NCI-H1048 (cell line): ENCODE data around the gene VPS54.
"Not testable (repeated sequence)": the region's sequence is repeated elsewhere in the genome, so short reads cannot be mapped to it uniquely, and the experiment has no call there.

Experiments used
- DNase-seq: peaks from one replicate; lab custom pipeline; 2025; lab: John Stamatoyannopoulos, UW

Gene VPS54

DNA sequence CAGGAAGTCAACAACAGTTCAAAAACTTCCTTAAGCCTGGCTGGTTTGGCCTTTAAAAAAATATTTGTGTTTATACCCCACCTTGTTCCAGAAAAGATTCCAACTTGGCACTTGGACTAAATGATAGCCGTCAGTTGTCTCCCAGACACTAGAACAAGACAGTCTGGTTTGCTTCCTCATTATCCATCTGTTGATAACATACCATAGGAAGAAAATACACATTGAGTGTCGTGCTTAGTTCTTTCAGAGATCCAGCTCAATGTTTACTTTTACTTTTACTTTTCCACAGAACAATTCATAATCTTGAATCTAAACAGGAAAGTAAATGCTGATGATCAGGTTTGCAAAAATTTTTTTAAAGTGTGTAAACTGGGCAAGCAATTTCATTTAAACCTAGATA is 2.4 kb upstream of the VPS54 start:
- DNase-seq = no peak

- DNase-seq = no peak
Observed at GRCh38 chr2:64019975-64020528, 824 bp upstream of the VPS54 start.

GRCh38 chr2:64018701-64019082 is 536 bp downstream of the VPS54 start:
- DNase-seq = no peak

DNA sequence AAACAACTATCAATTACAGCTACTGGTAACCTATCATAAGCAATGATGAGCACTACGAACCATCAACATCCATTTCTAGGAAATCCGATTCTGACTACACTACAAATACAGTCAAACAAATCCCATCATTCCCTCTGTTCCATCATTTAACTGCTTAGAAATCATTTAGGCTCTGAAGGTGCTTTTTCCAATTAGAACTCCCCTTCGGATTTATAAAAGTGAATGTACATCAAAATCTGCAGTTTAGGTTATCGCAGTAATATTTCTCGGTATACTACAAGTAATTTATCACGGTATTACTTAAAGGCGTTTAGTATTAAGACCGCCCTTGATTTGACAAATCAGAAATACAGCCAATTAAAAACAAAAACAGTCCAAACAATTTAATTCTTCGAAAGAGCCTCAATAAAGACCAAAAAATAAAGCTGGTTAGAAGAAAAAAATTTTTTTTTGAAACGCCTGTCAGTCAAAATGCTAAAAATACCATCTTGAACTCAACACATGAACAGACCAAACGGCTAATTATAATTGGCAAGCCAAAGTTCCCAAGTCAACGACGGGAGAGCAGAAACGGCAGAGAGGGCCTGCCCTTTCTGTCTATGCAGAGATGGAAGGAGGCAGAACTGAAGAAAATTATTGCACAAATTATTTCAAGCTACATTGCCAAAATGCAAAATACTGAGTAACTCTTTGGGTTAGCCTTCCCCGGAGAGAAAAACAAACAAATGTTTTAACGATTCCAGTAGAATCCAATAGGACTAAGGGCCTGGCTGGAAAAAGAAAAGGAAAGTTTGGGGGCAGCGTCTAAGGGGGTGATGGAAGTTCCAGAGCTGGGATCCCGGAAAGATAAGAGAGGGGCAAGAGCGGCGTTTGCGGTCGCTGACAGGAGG is 1.2 kb downstream of the VPS54 start:
- no peak for DNase-seq

DNA sequence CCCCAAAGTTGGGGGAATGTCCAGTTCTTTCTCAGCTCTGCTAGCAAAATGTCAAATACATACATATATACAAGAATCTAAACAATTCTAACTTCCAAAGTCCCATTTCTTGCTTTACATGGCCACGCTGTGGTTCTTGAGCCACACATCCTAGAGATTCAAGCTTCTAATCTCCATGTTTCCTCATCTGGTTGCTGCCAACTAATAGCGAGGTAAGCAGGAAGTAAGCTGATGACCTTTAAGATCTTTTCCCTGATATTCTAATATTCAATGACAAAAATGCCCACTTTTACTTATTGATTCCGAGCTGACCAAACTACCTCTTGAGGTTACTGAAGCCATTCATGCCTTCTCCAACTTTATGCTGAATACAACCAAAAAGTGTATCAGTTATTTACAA is 3.3 kb downstream of the VPS54 start:
- no peak for DNase-seq

DNA sequence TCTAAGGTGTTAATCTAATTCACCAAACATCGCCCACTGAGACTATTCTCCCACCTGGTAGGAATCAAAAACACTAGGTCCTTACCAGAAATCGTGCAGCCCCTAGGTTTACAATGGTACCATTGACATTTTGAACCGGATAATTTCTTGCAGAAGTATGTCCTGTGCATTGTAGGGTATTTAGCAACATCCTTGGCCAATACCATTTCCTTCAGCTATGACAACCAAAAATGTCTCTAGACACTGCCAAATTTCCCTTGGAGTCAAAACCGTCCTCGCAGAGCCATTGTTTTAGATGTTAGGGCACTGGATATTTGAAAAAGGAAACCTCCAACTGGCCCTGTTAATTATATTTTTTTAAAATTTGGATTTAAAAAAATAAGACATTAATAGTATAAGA is 3.8 kb downstream of the VPS54 start:
- no peak for DNase-seq

GRCh38 chr2:64014628-64015027 is 4.6 kb downstream of the VPS54 start:
- DNase-seq = no peak

- DNase-seq = no peak
Observed at GRCh38 chr2:64013053-64013452, 6.2 kb downstream of the VPS54 start.

DNA sequence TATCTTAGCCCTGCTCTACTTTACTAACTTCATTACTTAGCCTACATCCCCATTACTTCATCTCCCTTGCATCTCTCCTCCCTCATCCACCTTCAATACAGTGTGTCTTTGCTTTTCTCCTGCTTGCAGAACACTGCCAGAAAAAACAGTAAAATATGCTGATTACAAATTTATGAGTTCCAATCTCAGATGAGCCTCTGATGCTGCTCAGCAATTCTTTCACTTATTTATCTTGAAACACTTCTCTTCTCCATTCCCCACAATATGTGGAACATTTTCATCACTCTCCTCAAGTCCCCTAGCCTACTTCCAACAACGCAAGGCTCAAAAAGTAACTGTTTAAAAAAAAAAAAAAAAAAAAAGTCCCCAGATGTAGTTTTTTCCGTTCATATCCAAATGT is 7.1 kb downstream of the VPS54 start:
- DNase-seq = no peak

DNA sequence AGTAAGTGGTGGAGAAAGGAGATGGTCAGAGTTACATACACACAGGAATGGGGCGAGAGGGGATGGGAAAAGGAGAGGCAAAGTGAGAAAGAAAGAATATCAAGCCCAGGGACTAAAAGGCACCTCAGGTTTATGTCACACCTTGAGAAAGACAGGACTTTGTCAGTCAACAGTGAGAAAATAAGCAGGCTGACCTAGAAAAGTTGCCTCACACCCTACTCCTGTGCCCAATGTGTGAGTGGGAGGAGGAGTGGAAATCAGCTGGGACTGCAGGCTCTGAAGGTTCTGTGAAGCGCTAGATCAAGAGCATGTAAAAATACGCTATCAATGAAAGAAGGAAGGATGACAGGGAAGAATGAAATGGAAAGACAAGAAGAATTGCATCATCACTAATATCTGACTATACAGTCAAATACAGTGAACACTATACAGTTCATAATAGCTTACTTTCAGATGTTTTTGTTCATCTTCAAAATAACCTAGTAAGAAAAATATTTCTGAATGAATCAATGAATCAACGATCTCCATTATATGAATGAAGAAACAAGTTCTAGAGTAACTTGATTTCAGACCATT is 10.7 kb downstream of the VPS54 start:
- no peak for DNase-seq

DNA sequence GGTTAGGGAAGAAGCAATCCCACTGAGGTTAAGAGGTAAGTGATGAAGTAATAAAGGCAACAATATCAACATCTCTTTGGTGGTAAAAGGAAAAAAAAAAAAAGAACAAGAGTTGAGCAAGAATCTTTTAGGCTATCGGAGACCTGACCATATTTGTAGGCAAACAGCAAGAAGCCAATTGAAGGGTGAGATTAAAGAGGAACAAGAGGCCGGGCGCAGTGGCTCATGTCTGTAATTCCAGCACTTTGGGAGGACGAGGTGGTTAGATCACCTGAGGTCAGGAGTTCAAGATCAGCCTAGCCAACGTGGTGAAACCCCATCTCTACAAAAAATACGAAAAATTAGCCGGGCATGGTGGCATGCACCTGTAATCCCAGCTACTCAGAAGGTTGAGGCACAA is 11.3 kb downstream of the VPS54 start:
- no peak for DNase-seq

GRCh38 chr2:64005707-64006356 is 13.4 kb downstream of the VPS54 start:
- DNase-seq = no peak

DNA sequence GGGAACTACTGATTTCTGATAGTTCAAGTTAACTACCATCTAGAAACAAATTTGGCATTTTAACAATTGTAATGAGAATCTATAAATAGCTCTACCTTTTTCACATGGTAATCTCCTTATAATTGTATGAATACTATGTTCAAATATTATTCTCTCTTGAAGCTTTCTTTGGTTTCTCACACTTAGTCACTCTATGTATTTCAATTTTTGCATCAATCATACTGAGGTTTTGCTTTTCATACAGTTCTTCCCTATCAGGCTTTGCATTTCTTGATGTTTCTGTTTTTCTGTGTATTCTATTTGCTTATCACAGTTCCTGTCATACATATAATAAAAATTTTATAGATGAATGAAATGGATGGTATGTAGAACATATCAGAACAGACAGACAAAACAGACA is 16.0 kb downstream of the VPS54 start:
- no peak for DNase-seq

- DNase-seq = no peak
Observed at GRCh38 chr2:64001382-64002101, 17.7 kb downstream of the VPS54 start.

- DNase-seq = no peak
Observed at GRCh38 chr2:64000630-64001381, 18.4 kb downstream of the VPS54 start.

- DNase-seq = no peak
Observed at GRCh38 chr2:63999049-63999448, 20.2 kb downstream of the VPS54 start.

DNA sequence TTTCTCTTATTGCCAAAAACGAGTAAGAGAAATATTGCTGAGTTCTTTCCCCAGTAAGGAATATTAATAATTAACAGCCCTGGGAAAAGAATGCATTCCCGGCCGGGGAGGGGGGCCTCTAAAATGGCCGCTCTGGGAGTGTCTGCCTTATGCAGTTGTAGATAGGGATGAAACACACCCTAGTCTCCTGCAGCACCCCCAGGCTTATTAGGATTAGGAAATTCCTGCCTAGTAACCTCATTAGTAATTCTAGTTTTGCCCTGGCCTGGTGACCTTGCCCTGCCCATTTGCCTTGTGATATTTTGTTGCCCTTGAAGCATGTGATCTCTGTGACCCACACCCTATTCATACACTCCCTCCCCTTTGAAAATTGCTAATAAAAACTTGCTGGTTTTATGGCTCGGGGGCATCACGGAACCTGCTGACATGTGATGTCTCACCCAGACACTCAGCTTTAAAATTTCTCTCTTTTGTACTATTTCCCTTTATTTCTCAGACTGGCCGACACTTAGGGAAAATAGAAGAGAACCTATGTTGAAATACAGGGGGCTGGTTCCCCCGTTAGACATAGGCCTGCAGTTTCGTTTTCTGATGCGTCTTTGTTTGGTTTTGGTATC is 22.5 kb downstream of the VPS54 start:
- DNase-seq = not testable (repeated sequence)

DNA sequence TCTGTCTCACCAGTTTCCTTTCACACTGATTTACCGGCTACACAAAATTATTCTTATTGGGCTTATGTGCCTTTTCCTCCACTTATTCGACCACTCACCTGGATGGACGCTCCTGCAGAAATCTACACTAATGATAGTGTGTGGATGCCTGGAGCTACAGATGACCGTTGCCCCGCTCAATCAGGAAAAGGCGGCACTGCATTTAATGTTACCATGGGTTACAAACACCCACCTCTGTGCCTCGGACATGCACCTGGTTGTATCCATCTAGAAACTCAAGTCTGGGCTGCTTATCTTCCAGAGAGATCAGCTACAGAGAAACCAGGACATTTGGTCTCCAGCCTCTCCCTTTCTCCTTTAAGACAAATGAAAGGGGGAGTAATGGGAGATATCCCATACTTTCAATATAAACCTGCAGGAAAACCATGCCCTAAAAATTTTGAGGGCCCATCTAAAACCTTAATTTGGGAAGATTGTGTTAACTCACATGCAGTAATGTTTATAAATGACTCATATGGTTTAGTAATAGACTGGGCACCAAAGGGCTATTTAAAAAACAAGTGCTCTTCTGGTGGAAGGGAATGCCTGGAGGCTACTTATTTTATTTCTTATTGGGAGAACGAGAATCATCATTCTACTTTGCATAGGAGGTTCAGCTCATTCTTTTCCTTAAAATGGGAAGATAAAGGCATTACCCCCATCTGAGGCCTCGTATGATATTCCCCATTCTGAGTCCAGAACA is 24.7 kb downstream of the VPS54 start:
- not testable (repeated sequence) for DNase-seq

- DNase-seq = no peak
Observed at GRCh38 chr2:63993871-63994270, 25.4 kb downstream of the VPS54 start.

- not testable (repeated sequence) for DNase-seq
Observed at GRCh38 chr2:63993130-63993584, 26.1 kb downstream of the VPS54 start.
